H1 (cell line): ENCODE results near the gene UNC13D. TPM values are rescaled to one million over a fixed set of nuclear protein-coding genes. Genes with fewer than 3 reads are reported as not detected.

Experiments
- CTCF ChIA-PET: fragments of 300-600 bp; sonication (Branson Sonifier 250); formaldehyde crosslinking; loops from one replicate; lab custom pipeline; 2021; ENCODE audit not compliant: partially characterized antibody; lab: Charles Lee
- POLR2A ChIA-PET: fragments of 300-600 bp; sonication (Branson Sonifier 250); formaldehyde crosslinking; loops from one replicate; lab custom pipeline; 2021; ENCODE audit warnings: inconsistent platforms; ENCODE audit not compliant: partially characterized antibody; lab: Charles Lee
- DNase-seq, 2 experiments: peaks; one replicate each; pipeline versions ENCODE4 v3.0.0 to v3.0.0-alpha.2; 2010 to 2022; ENCODE audit warnings: low spot score in 2 of 2, low read depth in 1 of 2, mixed read lengths in 1 of 2
- FAIRE-seq: peaks from 2 replicates; lab custom pipeline; 2011; peaks lifted over from hg19 to GRCh38; lab: Jason Lieb, UNC
- H2AFZ ChIP-seq: 2 replicates; pipeline ENCODE4 v1.8.1; 2012; ENCODE audit warnings: low read length, inconsistent platforms
- H2AK5ac ChIP-seq: 2 replicates; pipeline ENCODE4 v1.6.1; 2013; ENCODE audit warnings: low read depth, low read length
- H2BK120ac ChIP-seq: replicated peaks from 2 replicates; pipeline ENCODE3; 2013; ENCODE audit warnings: low read depth, low read length, inconsistent platforms
- H2BK12ac ChIP-seq: 2 replicates; pipeline ENCODE4 v1.6.1; 2013; ENCODE audit warnings: low read depth, low read length
- H2BK15ac ChIP-seq: 2 replicates; pipeline ENCODE4 v1.6.1; 2013; ENCODE audit warnings: low read length
- H2BK20ac ChIP-seq: 2 replicates; pipeline ENCODE4 v1.6.1; 2013; ENCODE audit warnings: low read length
- H2BK5ac ChIP-seq: 2 replicates; pipeline ENCODE4 v1.6.1; 2013; ENCODE audit warnings: low read depth, low read length
- H3K14ac ChIP-seq: 2 replicates; pipeline ENCODE4 v1.6.1; 2013; ENCODE audit warnings: inconsistent platforms; ENCODE audit not compliant: insufficient read length
- H3K18ac ChIP-seq: 2 replicates; pipeline ENCODE4 v1.6.1; 2013; ENCODE audit warnings: low read length; ENCODE audit errors: extremely low read depth
- H3K23ac ChIP-seq: 2 replicates; pipeline ENCODE4 v1.6.1; 2013; ENCODE audit warnings: inconsistent platforms; ENCODE audit not compliant: insufficient read length
- H3K23me2 ChIP-seq: 2 replicates; pipeline ENCODE4 v1.6.1; 2013; ENCODE audit warnings: low read depth, low read length
- H3K27ac ChIP-seq: 2 replicates; pipeline ENCODE4 v1.6.1; 2011; ENCODE audit warnings: low read depth, low read length, inconsistent platforms
- H3K27me3 ChIP-seq, 4 experiments: replicated peaks in 1 of 4; 1 replicate in 1 of 4; 2 replicates in 3 of 4; pipeline versions ENCODE4 v1.6.1 to v1.8.1; 2011 to 2013; ENCODE audit warnings: low read length in 3 of 4, mild to moderate bottlenecking in 3 of 4, inconsistent platforms in 2 of 4, mixed read lengths in 2 of 4, moderate library complexity in 1 of 4; ENCODE audit not compliant: control insufficient read depth in 3 of 4, insufficient read depth in 3 of 4; ENCODE audit errors: extremely low read depth in 1 of 4
- H3K36me3 ChIP-seq, 4 experiments: 2 replicates each; pipeline versions ENCODE4 v1.6.1 to v1.8.1; 2011 to 2013; ENCODE audit warnings: mild to moderate bottlenecking in 4 of 4, low read length in 3 of 4, moderate library complexity in 2 of 4, control low read depth in 1 of 4, inconsistent platforms in 1 of 4; ENCODE audit not compliant: insufficient read depth in 4 of 4, control insufficient read depth in 2 of 4
- H3K4ac ChIP-seq: replicated peaks from 2 replicates; pipeline ENCODE3; 2013; ENCODE audit warnings: low read length, low read depth, mixed read lengths, inconsistent platforms; ENCODE audit not compliant: insufficient read length
- H3K4me1 ChIP-seq, 4 experiments: replicated peaks in 1 of 4; 1 replicate in 1 of 4; 2 replicates in 3 of 4; pipeline versions ENCODE4 v1.6.1 to v1.8.1; 2011 to 2013; ENCODE audit warnings: low read length in 3 of 4, inconsistent platforms in 2 of 4, mixed read lengths in 1 of 4; ENCODE audit not compliant: insufficient read depth in 4 of 4, control insufficient read depth in 3 of 4
- H3K4me2 ChIP-seq, 2 experiments: 2 replicates each; pipeline versions ENCODE4 v1.6.1 to v1.8.1; 2011 to 2013; ENCODE audit warnings: low read depth in 2 of 2, low read length in 2 of 2, control low read depth in 1 of 2, inconsistent platforms in 1 of 2, mild to moderate bottlenecking in 1 of 2; ENCODE audit not compliant: insufficient read depth in 1 of 2
- H3K4me3 ChIP-seq, 4 experiments: fragments of 200-600, 300-600 bp in 1 of 4; sonication (generic), shearing (Covaris generic), sonication (Bioruptor Twin) in 1 of 4; 2 replicates each; pipeline versions ENCODE4 v1.5.1 to v1.8.1; 2011 to 2016; ENCODE audit warnings: low read length in 4 of 4, low read depth in 3 of 4, control low read depth in 2 of 4, inconsistent platforms in 2 of 4, mild to moderate bottlenecking in 2 of 4, mixed read lengths in 1 of 4, moderate library complexity in 1 of 4; ENCODE audit not compliant: insufficient read depth in 2 of 4; ENCODE audit errors: extremely low read depth in 1 of 4
- H3K56ac ChIP-seq: replicated peaks from 2 replicates; pipeline ENCODE3; 2013; ENCODE audit warnings: low read depth, mild to moderate bottlenecking, mixed read lengths, low read length, inconsistent platforms; ENCODE audit not compliant: insufficient read length
- H3K79me1 ChIP-seq: 2 replicates; pipeline ENCODE4 v1.6.1; 2013; ENCODE audit warnings: low read depth, low read length, control low read depth
- H3K79me2 ChIP-seq, 2 experiments: 2 replicates each; pipeline versions ENCODE4 v1.6.1 to v1.8.1; 2012 to 2013; ENCODE audit warnings: low read length in 2 of 2, mild to moderate bottlenecking in 2 of 2, inconsistent platforms in 1 of 2; ENCODE audit not compliant: insufficient read depth in 2 of 2, control insufficient read depth in 1 of 2
- H3K9ac ChIP-seq, 4 experiments: replicated peaks in 1 of 4; 1 replicate in 1 of 4; 2 replicates in 3 of 4; pipeline versions ENCODE4 v1.6.1 to v1.8.1; 2011 to 2013; ENCODE audit warnings: low read depth in 3 of 4, low read length in 3 of 4, control low read depth in 2 of 4, mild to moderate bottlenecking in 2 of 4, moderate library complexity in 2 of 4, inconsistent platforms in 1 of 4; ENCODE audit errors: extremely low read depth in 1 of 4
- H3K9me3 ChIP-seq, 2 experiments: 2 replicates each; pipeline versions ENCODE4 v1.6.1 to v1.8.1; 2012 to 2013; ENCODE audit warnings: mild to moderate bottlenecking in 2 of 2, moderate library complexity in 2 of 2, control low read depth in 1 of 2, inconsistent platforms in 1 of 2, low read depth in 1 of 2, low read length in 1 of 2, mixed read lengths in 1 of 2; ENCODE audit not compliant: insufficient read depth in 2 of 2
- H4K20me1 ChIP-seq, 2 experiments: replicated peaks in 1 of 2; 2 replicates each; pipeline versions ENCODE3 to v1.8.1; 2011 to 2013; ENCODE audit warnings: inconsistent platforms in 2 of 2, low read length in 2 of 2, mild to moderate bottlenecking in 1 of 2; ENCODE audit not compliant: insufficient read depth in 2 of 2, control insufficient read depth in 1 of 2
- H4K5ac ChIP-seq: 2 replicates; pipeline ENCODE4 v1.6.1; 2013; ENCODE audit warnings: low read length, low read depth, mixed read lengths, inconsistent platforms; ENCODE audit not compliant: insufficient read length
- H4K8ac ChIP-seq: 2 replicates; pipeline ENCODE4 v1.8.0; 2013; ENCODE audit warnings: mild to moderate bottlenecking, moderate library complexity, low read length, inconsistent platforms; ENCODE audit not compliant: insufficient read depth; ENCODE audit errors: extremely low read depth
- H4K91ac ChIP-seq: replicated peaks from 2 replicates; pipeline ENCODE3; 2013; ENCODE audit warnings: low read length, mixed read lengths, inconsistent platforms; ENCODE audit not compliant: insufficient read length
- GABPA ChIP-seq: IDR thresholded peaks from 2 replicates; pipeline ENCODE4 v1.6.1; 2011; ENCODE audit warnings: mild to moderate bottlenecking, low read length, moderate library complexity, borderline replicate concordance; ENCODE audit not compliant: insufficient read depth
- SUZ12 ChIP-seq: fragments of 200-600 bp; sonication (generic); IDR thresholded peaks from 2 replicates; pipeline ENCODE4 v1.6.1; 2012; ENCODE audit warnings: mild to moderate bottlenecking, inconsistent platforms, low read length, moderate library complexity, mixed read lengths
- TEAD4 ChIP-seq: IDR thresholded peaks from 2 replicates; pipeline ENCODE4 v1.6.1; 2012; ENCODE audit warnings: low read depth, low read length, inconsistent platforms, mixed read lengths
- WGBS, 2 experiments: shearing (Covaris generic) in 1 of 2; methylation state at CpG; one replicate each; pipeline versions ENCODE4 v1.1.6 to v1.1.7; 2013 to 2015; ENCODE audit warnings: low lambda C conversion rate in 2 of 2, mixed read lengths in 2 of 2, inconsistent platforms in 1 of 2, low coverage in 1 of 2, missing lambda C conversion rate in 1 of 2; ENCODE audit not compliant: insufficient replicate concordance in 2 of 2, insufficient coverage in 1 of 2, insufficient read length in 1 of 2; ENCODE audit errors: extremely low coverage in 1 of 2, missing lambda C conversion rate in 1 of 2; 5-methylcytosine and 5-hydroxymethylcytosine counted together
- polyA plus RNA-seq, 7 experiments: library from polyadenylated mRNA; depleted of rRNA in 3 of 7; stranded (reverse) in 5 of 7; unstranded in 2 of 7; fragments of >200 nt in 5 of 7; fragments of 200-250 nt in 2 of 7; gene quantifications; 1 replicate in 5 of 7; 2 replicates in 1 of 7; 4 replicates in 1 of 7; pipeline versions ENCODE4 v1.2.1 to v1.2.3, GENCODE V29; 2011 to 2013; ENCODE audit warnings: missing spikeins in 2 of 7, mixed read lengths in 2 of 7
- total RNA-seq: library from RNA; stranded (reverse); fragmentation: NEBNext Ultra II Directional; extraction: Animal tissue kit (Norgen Biotek cat#: 25700); gene quantifications from 2 replicates; pipeline ENCODE4 v1.2.1, GENCODE V29; 2021
- TF ChIP-seq, protein P1 (sequence below): IDR thresholded peaks from 2 replicates; pipeline ENCODE4 v1.6.1; 2012; ENCODE audit warnings: low read length, inconsistent platforms
- TF ChIP-seq, protein P2 (sequence below), 3 experiments: IDR thresholded peaks; 1 replicate in 2 of 3; 2 replicates in 1 of 3; pipeline versions ENCODE4 v1.5.1 to v1.6.1; 2011; ENCODE audit warnings: low read length in 3 of 3, mild to moderate bottlenecking in 3 of 3, inconsistent platforms in 2 of 3, low read depth in 1 of 3, moderate library complexity in 1 of 3; ENCODE audit not compliant: insufficient read depth in 1 of 3; ENCODE audit errors: control extremely low read depth in 1 of 3

Gene UNC13D
- total and polyA plus RNA-seq, 2 of the 8 experiments (the other 6 are each of a cell fraction or from before 2014, with no cell fraction given) = 3.6 to 8.4 TPM

DNA sequence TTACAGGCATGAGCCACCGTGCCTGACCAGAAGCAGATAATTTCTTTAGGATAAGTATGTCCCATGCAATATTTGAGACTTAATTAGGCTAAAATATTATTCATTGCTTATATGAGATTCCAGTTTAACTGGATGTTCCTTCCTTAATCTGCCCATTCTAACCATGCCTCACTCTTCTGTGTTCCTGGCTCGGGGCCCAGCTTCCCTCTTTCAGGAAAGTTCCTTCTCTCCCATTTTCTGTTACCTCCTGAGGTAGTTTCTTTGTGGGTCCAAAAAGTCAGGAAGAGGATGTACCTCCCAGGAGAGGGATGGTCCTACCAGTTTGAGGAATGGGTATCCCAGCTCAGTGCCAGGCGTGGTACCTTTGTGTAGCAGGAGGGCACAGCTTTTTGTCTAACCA, 36.3 kb downstream of the UNC13D start:
- H3K4me1 ChIP-seq = no peaks in the 10 kb centered on the region
- H2BK5ac ChIP-seq = no peak overlapping the region
- no peak overlapping the region for H2BK12ac ChIP-seq
- no peak overlapping the region for H3K9ac ChIP-seq
- H3K4me3 ChIP-seq = no peak overlapping the region
- no peak overlapping the region for H3K23ac ChIP-seq
- H3K4ac ChIP-seq = no peak overlapping the region
- no peak overlapping the region for H2AFZ ChIP-seq
- no peaks in the 10 kb centered on the region for H3K23me2 ChIP-seq
- H3K18ac ChIP-seq = no peak overlapping the region
- no peak overlapping the region for H3K27ac ChIP-seq
- no peak overlapping the region; the same call in 1 of the 2 replicates for H4K8ac ChIP-seq
- CTCF ChIA-PET = interaction anchor here (0.6 to 4.2 kb wide), 13 partner anchors 9 to 742 kb away, joined by 3 to 31 read pairs (median 4); no protein-coding TSS in a partner anchor
- no peak overlapping the region for H3K14ac ChIP-seq
- no peak overlapping the region for H2BK120ac ChIP-seq
- H4K91ac ChIP-seq = no peak overlapping the region
- H4K5ac ChIP-seq = no peak overlapping the region
- peaks cover 0 to 8% of the 10 kb centered on the region in 2 experiments for H4K20me1 ChIP-seq
- H3K79me2 ChIP-seq = peaks cover 0 to 8% of the 10 kb centered on the region in 2 experiments; a peak in 2 of 4 replicates
- no peak overlapping the region for H2BK20ac ChIP-seq
- no peaks in the 10 kb centered on the region for H3K27me3 ChIP-seq
- POLR2A ChIA-PET = interaction anchor here (1.2 to 2.8 kb wide), 6 partner anchors 10 to 36 kb away, joined by 3 to 17 read pairs (median 4); partner anchors contain the start of genes UNC13D and UNK
- H2AK5ac ChIP-seq = no peak overlapping the region
- 84% methylated on average over 3 of the region's 3 CpGs; no CpG with 5 or more reads in 1 of the 2 experiments for WGBS, 2 experiments
- H3K56ac ChIP-seq = no peak overlapping the region
- H3K9me3 ChIP-seq = no peaks in the 10 kb centered on the region
- no peak for DNase-seq
- no peak overlapping the region for H3K4me2 ChIP-seq
- peaks cover 4 to 19% (median 15%) of the 10 kb centered on the region in 4 experiments; a peak in 6 of 8 replicates for H3K36me3 ChIP-seq
- H2BK15ac ChIP-seq = no peak overlapping the region
- peaks cover 2% of the 10 kb centered on the region; the same call in 1 of the 2 replicates for H3K79me1 ChIP-seq
- FAIRE-seq = no peak
- TF ChIP-seq SUZ12 (no peak), GABPA (no peak), TEAD4 (no peak)
- TF ChIP-seq, protein P1, sequence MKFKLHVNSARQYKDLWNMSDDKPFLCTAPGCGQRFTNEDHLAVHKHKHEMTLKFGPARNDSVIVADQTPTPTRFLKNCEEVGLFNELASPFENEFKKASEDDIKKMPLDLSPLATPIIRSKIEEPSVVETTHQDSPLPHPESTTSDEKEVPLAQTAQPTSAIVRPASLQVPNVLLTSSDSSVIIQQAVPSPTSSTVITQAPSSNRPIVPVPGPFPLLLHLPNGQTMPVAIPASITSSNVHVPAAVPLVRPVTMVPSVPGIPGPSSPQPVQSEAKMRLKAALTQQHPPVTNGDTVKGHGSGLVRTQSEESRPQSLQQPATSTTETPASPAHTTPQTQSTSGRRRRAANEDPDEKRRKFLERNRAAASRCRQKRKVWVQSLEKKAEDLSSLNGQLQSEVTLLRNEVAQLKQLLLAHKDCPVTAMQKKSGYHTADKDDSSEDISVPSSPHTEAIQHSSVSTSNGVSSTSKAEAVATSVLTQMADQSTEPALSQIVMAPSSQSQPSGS = no peak
- TF ChIP-seq, protein P2, sequence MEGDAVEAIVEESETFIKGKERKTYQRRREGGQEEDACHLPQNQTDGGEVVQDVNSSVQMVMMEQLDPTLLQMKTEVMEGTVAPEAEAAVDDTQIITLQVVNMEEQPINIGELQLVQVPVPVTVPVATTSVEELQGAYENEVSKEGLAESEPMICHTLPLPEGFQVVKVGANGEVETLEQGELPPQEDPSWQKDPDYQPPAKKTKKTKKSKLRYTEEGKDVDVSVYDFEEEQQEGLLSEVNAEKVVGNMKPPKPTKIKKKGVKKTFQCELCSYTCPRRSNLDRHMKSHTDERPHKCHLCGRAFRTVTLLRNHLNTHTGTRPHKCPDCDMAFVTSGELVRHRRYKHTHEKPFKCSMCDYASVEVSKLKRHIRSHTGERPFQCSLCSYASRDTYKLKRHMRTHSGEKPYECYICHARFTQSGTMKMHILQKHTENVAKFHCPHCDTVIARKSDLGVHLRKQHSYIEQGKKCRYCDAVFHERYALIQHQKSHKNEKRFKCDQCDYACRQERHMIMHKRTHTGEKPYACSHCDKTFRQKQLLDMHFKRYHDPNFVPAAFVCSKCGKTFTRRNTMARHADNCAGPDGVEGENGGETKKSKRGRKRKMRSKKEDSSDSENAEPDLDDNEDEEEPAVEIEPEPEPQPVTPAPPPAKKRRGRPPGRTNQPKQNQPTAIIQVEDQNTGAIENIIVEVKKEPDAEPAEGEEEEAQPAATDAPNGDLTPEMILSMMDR (IDR thresholded peaks at IDR 0.05; ENCODE audit: control extremely low read depth in 1 of 3, insufficient read depth in 1 of 3, low read depth in 1 of 3, low read length in 3 of 3) = no peak
